ENCODE measurements around the gene SCARF2. TPM values are rescaled to one million over a fixed set of nuclear protein-coding genes. Genes with fewer than 3 reads are reported as not detected.
A peak's percentile ranks its signal among the peaks of the same experiment; 100 is the strongest.

The SCARF2 gene
- total RNA-seq, 1 experiment from 2014 or later = 10.8 TPM

GRCh38 chr22:20432244-20432686 lies 5.4 kb downstream of the SCARF2 start:
- no peak for TF ChIP-seq CTCF (conservative IDR thresholded peaks at IDR 0.05)
- H3K4me3 Mint-ChIP-seq = peak overlapping the region in 1 of 2 experiments; percentile 80; a peak in 3 of 5 replicates
- H3K4me1 Mint-ChIP-seq = peaks cover 14 to 19% of the 10 kb centered on the region in 2 experiments
- Histone ChIP-seq H3K18ac (ENCODE audit: insufficient read length, low read depth, low read length) (no peak overlapping the region), H2AK5ac (ENCODE audit: insufficient read length, low read length) (no peak overlapping the region), H3K56ac (ENCODE audit: insufficient read length, low read depth, low read length) (no peak overlapping the region), H3K27me3 (ENCODE audit: insufficient read depth, low read length) (peaks cover 10% of the 10 kb centered on the region; the same call in 1 of the 2 replicates), H3K9ac (ENCODE audit: extremely low read depth, insufficient read length, low read length) (no peak overlapping the region), H2BK120ac (ENCODE audit: low read depth, low read length, poor library complexity, severe bottlenecking) (no peak overlapping the region), H2AFZ (ENCODE audit: low read length) (no peak overlapping the region), H4K91ac (ENCODE audit: insufficient read length, low read depth, low read length) (no peak overlapping the region), H3K23ac (ENCODE audit: insufficient read length, low read depth, low read length) (no peak overlapping the region), H4K20me1 (ENCODE audit: control insufficient read depth, insufficient read depth, insufficient read length) (peaks cover 3% of the 10 kb centered on the region), H2BK20ac (ENCODE audit: low read depth, low read length, poor library complexity, severe bottlenecking) (no peak overlapping the region), H3K4me2 (ENCODE audit: insufficient read depth, insufficient read length, low read length) (no peak overlapping the region), H3K14ac (ENCODE audit: insufficient read depth, low read length) (no peak overlapping the region; the same call in 1 of the 2 replicates), H3K9me3 (ENCODE audit: control insufficient read depth, low read depth, low read length) (no peaks in the 10 kb centered on the region), H2BK15ac (ENCODE audit: low read depth, low read length) (no peak overlapping the region), H3K4me1 (ENCODE audit: insufficient read depth, low read length) (0 out of 2 replicates have a peak, but pooled peaks cover 2% of the 10 kb centered on the region), H4K5ac (ENCODE audit: insufficient read length, low read depth, low read length) (no peak overlapping the region), H3K23me2 (ENCODE audit: insufficient read length, low read depth, low read length, poor library complexity, severe bottlenecking) (peaks cover 18% of the 10 kb centered on the region), H4K8ac (replicated peaks; ENCODE audit: insufficient read length, low read depth, low read length) (no peak overlapping the region), H3T11ph (ENCODE audit: low read length) (no peak overlapping the region), H3K27ac (ENCODE audit: insufficient read length, low read depth, low read length) (no peak overlapping the region), H2BK12ac (ENCODE audit: insufficient read length, low read depth, low read length) (no peak overlapping the region), H3K79me1 (ENCODE audit: insufficient read depth, low read depth, low read length, poor library complexity, severe bottlenecking) (no peaks in the 10 kb centered on the region), H3K4ac (ENCODE audit: low read depth, low read length) (no peak overlapping the region), H3K79me2 (ENCODE audit: insufficient read depth, low read length) (no peaks in the 10 kb centered on the region), H2BK5ac (ENCODE audit: insufficient read length, low read length) (no peak overlapping the region)
- WGBS (ENCODE audit: extremely low coverage, insufficient read length, low lambda C conversion rate) = no CpG with 5 or more reads among the region's 3 CpGs
- H3K27ac Mint-ChIP-seq = peak overlapping the region in 1 of 3 experiments; percentile 32; a peak in 1 of 7 replicates
- H3K27me3 Mint-ChIP-seq (ENCODE audit: low read depth) = peaks cover 80% of the 10 kb centered on the region
- no peak for DNase-seq
- H3K36me3 Mint-ChIP-seq (ENCODE audit: insufficient read depth in 1 of 3, low read depth in 3 of 3) = peaks cover 0 to 12% (median 10%) of the 10 kb centered on the region in 3 experiments; a peak in 5 of 7 replicates
- H3K9me3 Mint-ChIP-seq = no peaks in the 10 kb centered on the region
